ENCODE data around the gene CYB561A3.

Gene CYB561A3

GRCh38 chr11:61325649-61326414 lies 35.9 kb downstream of the CYB561A3 start:
- DNase-seq (ENCODE audit: low spot score), result no peak

GRCh38 chr11:61315260-61315659 lies 46.4 kb downstream of the CYB561A3 start:
- DNase-seq (ENCODE audit: low spot score), result no peak

- no peak for DNase-seq (ENCODE audit: low spot score)
These were observed 50.9 kb downstream of the CYB561A3 start for GRCh38 chr11:61310749-61311148.

GRCh38 chr11:61309739-61310138 lies 51.9 kb downstream of the CYB561A3 start:
- DNase-seq (ENCODE audit: low spot score), result no peak

GRCh38 chr11:61309141-61309540 lies 52.5 kb downstream of the CYB561A3 start:
- DNase-seq (ENCODE audit: low spot score), result no peak

GRCh38 chr11:61307354-61307753 lies 54.3 kb downstream of the CYB561A3 start:
- no peak for DNase-seq (ENCODE audit: low spot score)

- no peak for DNase-seq (ENCODE audit: low spot score)
These were observed 55.5 kb downstream of the CYB561A3 start for GRCh38 chr11:61306221-61306620.

GRCh38 chr11:61305417-61305816 lies 56.3 kb downstream of the CYB561A3 start:
- no peak for DNase-seq (ENCODE audit: low spot score)

GRCh38 chr11:61303725-61304124 lies 58.0 kb downstream of the CYB561A3 start:
- DNase-seq (ENCODE audit: low spot score), result no peak

GRCh38 chr11:61302550-61302949 lies 59.1 kb downstream of the CYB561A3 start:
- no peak for DNase-seq (ENCODE audit: low spot score)
